Omental fat pad (tissue), 4 donors: ENCODE results near the gene TNNI3. TPM values are rescaled to one million over a fixed set of nuclear protein-coding genes. Genes with fewer than 3 reads are reported as not detected.

Source experiments
- ATAC-seq: fragments of 150-250 bp; one replicate; pipeline ENCODE4 v1.9.1; 2016; ENCODE audit warnings: mild to moderate bottlenecking, moderate library complexity; ENCODE audit not compliant: low FRiP score
- DNase-seq: peaks from one replicate; pipeline ENCODE4 v3.0.0-alpha.2; 2019; ENCODE audit warnings: low spot score
- total RNA-seq, 4 donors: library from RNA; depleted of rRNA; stranded (reverse); fragments of >200 nt; gene quantifications; one replicate each; pipeline ENCODE4 v1.1.0, GENCODE V29; 2016
- TF ChIP-seq, protein P1 (sequence below), 3 donors: fragments of 450-650 bp; IDR thresholded peaks; one replicate each; pipeline ENCODE4 v1.5.1; 2016 to 2017; ENCODE audit warnings: antibody characterized with exemption in 3 of 3, mild to moderate bottlenecking in 3 of 3, moderate library complexity in 2 of 3

The TNNI3 gene
- total RNA-seq, 4 donors from 2014 or later, result not detected

DNA sequence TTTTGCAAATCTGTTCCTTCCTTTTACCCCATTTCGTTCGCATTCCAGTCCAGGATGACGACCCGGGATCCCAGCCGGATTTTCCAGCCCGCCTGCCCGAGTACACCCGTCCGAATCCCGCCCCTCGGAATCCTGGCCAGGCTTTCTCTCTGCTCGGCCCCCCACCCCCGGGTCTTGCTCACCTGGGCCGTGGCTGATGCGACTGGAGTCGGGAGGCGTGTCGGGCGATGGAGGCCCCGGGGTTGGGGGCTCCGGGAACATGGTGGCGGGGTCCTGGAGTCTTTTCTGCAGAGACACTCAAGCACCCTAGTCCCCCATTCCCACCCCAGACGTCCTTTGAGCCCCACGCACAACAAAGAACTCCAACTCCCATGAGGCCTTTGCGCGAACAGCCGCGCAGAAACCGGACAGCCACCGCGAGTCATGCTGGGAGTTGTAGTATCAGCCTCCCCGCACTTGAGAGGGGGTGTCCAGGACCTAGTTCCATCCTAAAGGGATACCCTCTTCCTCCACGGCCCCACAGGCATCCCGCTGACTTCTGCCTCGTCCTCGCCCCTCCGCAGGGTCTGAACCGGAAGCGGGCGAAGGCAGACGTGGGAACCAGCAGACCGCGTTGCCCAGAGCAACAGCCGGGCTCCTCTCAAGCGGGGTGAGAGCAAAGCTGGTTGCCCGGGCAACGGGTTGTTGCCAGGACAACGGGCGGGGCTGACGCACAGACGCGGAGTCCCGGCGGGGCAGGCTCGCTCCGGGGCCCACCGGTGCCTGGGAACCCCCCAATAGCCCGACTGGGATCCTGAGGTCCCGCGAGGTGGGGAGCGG, 21.5 kb upstream of the TNNI3 start:
- ATAC-seq (peak; percentile 30), DNase-seq (no peak)
- TF ChIP-seq, protein P1, sequence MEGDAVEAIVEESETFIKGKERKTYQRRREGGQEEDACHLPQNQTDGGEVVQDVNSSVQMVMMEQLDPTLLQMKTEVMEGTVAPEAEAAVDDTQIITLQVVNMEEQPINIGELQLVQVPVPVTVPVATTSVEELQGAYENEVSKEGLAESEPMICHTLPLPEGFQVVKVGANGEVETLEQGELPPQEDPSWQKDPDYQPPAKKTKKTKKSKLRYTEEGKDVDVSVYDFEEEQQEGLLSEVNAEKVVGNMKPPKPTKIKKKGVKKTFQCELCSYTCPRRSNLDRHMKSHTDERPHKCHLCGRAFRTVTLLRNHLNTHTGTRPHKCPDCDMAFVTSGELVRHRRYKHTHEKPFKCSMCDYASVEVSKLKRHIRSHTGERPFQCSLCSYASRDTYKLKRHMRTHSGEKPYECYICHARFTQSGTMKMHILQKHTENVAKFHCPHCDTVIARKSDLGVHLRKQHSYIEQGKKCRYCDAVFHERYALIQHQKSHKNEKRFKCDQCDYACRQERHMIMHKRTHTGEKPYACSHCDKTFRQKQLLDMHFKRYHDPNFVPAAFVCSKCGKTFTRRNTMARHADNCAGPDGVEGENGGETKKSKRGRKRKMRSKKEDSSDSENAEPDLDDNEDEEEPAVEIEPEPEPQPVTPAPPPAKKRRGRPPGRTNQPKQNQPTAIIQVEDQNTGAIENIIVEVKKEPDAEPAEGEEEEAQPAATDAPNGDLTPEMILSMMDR (IDR thresholded peaks at IDR 0.05), result no peak

DNA sequence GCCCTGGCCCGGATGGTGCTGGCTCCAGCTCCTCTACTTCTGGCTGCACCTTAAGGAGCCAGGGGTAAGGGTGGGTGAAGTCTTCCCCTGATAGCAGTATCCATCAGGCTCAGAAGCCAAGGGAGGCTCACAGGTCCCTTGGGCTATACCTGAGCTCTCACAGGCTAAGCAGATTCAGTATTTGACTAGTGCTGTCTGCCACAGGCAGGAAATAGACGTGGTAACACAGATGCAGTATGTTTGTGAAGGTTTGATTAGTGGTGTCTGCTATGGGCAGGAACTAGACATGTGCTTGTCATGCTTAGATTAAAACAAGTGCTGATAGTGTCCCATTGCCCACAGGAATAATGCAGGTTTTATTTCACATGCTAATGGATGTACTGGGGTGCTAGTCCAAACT, 18.5 kb upstream of the TNNI3 start:
- DNase-seq (no peak), ATAC-seq (no peak)
- TF ChIP-seq, protein P1 (IDR thresholded peaks at IDR 0.05), result no peak

DNA sequence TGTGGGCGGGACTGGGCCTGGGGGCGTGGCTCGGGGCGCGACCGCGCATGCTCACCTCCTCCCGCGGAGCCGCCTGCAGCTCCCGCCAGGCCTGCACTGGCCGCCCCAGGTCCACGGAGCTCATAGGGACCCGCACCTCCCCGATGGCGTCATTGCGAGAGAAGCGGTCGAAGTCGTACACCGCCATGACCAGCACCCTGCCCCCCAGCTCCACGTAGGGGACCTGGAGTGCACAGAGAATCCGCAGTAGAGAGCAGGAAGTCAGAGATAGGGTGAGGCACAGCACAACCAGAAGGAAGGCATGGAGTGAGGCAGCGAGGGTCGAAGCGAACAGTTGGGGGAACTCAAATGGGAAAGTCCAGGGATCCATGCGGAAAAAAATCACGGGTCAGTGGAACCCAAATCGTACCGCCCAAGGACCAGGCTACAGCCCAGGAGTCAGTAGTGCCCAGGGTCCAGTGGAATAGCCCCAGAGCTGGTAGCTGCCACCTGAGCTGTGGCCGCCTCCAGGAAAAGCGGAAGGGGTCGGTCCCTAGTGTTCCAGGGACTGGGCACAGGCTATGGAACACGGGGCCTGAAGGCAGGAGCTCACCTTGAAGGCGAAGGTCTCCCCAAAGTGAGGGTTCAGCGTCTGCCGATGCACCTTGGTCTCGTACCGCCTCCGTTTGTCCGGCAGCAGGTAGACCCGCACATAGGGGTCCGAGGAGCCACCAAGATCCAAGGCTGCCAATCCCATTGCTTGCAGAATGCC, 17.8 kb upstream of the TNNI3 start:
- DNase-seq (no peak), ATAC-seq (no peak)
- TF ChIP-seq, protein P1 (IDR thresholded peaks at IDR 0.05), result no peak

DNA sequence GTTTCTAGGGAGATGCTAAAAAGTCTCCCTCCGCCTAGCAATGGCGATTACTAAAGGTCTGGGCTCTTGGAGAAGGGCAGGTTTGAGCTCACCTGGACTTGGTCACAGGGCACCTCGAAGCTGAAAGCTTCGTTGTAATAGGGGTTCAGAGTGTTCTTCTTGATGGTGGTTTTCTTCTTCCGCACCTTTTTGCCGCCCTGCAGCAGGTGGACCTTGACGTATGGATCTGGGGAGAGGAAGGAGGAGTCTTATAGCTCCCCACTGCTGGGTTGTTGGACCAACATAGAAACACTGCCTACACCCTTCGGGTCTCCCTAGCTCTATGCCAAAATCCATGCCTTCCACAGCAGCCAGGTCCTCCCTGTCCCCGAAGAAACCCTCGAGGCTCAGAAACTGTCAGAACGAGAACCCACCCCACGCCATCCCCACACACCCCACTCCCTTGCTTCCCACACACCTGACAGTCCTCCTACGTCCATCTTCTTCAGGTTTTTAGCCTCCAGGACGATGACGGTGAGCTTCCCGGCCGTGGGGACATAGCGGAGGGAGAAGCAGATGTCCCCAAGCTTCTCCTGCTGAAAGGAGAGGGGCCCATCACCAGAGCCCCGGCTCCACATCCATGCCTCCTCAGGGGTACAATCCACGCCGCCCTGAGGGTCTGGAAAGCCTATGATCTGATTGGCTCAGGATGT, 17.0 kb upstream of the TNNI3 start:
- ATAC-seq (no peak), DNase-seq (no peak)
- TF ChIP-seq, protein P1 (IDR thresholded peaks at IDR 0.05), result no peak

DNA sequence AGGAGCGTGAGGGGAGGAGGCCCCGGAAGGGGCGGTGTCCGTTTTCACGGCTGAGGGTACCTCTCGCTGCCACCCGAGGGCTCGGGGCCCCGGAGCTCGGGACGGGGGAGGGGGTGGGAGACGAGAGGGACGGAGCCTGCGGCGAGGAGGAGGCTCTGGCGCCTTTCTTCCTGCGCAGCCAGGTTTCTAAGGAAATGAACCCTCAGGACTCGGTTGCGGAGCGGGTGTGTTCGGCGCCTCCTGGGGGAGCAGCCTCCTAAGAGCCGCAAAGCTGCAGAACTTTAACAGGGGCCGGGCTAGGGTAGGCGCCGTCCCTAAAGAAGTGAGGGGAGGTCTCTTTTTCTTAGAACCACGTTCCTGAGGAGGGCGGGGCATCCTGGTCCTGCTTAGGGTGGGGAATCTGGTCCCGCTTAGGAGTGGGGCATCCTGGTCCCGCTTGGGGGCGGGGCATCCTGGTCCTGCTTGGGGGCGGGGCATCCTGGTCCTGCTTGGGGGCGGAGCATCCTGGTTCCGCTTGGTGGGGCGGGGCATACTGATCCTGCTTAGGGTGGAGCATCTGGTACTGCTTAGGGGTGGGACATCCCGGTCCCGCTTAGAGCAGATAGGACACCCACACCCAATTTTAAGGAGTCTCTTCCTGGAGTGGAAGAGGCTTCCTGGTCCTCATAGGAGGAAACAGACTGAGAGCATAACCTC, 16.3 kb upstream of the TNNI3 start:
- no peak for DNase-seq
- peak; percentile 53 for ATAC-seq

DNA sequence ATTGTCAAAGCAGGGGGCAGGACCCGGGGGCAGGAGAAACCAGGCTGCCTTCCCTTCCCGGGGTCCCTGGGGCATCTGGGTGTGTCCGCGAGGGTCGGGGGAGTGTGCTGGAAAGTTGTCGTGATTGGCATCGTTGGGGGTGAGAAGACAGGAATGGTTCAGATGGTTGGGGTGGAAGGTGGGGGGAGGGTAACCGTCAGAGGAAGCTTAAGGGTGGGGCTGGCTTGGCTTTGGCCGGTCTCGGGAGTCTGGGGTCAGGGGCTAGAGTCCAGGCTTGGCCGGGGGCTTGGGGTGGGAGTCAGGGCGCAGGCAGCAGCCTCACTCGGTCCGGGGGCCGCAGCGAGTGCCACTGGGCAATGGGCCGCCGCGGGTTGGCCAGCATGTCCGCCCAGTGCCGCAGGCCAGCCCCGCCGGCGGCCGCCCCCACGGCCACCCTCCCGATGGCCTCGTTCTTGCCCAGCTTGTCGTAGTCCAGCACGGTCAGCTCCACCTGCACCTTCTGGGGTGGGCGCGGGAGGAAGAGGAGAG, 15.7 kb upstream of the TNNI3 start:
- no peak for ATAC-seq
- TF ChIP-seq, protein P1 (IDR thresholded peaks at IDR 0.05), result no peak
- DNase-seq, result no peak

More for the DNA sequence above, 16.3 kb upstream of the TNNI3 start:
- TF ChIP-seq, protein P1 (IDR thresholded peaks at IDR 0.05), result no peak
